CD1c-positive myeloid dendritic cell (primary cell): ENCODE results near the gene RNF223.
"Not testable (repeated sequence)": the region's sequence is repeated elsewhere in the genome, so short reads cannot be mapped to it uniquely, and the experiment has no call there.

Experiments
- DNase-seq: peaks from one replicate; pipeline ENCODE4 v3.0.0-alpha.2; 2016; ENCODE audit errors: extremely low spot score

RNF223 gene

DNA sequence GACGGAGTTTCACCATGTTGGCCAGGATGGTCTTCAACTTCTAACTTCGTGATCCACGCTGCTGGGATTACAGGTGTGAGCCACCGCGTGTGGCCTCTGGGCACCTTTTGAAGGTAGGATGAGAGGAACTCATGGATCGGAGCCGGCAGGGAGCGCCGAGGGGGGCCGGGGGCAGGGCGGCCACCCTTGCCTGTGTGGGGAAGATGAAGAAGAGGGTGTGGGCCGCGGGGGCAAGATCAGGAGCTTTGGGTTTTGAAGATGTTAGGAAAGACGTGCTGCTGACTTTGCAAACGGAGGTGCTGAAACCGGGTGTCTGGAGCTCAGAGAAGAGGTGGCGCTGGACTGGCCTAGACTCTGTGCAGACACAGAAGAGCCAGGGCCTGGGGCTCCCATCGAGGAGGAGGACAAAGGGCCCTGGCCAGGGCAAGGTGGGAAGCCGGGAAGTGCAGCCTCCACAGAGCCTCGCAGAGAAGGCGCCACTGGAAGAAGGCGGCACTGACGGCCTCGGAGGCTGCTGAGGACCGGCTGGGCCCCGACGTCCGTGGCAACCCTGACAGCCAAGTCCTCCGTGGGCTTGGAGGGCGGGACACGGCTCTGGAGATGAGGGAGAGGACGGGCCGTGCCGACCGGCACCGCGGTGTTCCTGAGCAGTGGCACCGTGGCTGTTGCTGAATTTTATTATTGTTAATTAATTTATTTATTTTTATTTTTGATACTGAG is 13.7 kb downstream of the RNF223 start:
- no peak for DNase-seq

DNA sequence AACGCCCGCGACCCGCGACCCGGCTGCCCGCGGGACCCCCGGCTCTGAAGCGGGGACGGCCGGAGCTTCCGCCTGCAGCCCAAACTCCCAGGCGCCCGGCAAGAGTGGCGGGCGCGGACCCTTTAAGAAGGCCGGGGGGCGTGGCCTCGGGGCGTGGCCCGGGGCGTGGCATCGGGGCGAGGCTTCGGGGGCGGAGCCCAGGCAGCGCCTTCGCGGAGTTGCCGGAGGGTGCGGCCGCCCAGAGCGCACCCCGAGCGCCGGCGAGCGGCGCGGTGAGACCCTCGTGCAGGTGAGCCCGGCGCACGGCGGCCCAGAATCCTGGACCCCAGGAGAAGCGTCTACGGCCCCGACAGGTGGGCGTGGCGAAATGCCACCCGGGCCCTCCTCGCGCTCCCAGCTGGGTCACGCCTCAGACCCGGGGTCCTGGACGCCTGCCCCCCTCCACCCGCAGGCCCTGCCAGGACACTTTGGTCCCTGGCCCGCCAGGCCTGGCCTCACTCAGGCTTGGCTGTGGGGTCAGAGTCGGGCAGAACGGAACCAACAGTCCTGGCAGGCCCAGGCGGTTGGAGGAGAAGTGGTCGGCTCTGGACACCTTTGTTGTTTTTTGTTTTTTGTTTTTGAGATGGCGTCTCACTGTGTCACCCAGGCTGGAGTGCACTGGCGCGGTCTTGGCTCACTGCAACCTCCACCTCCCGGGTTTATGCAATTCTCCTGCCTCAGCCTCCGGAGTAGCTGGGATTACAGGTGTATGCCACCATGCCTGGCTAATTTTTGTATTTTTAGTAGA is 14.4 kb downstream of the RNF223 start:
- peak; percentile 94 for DNase-seq

DNA sequence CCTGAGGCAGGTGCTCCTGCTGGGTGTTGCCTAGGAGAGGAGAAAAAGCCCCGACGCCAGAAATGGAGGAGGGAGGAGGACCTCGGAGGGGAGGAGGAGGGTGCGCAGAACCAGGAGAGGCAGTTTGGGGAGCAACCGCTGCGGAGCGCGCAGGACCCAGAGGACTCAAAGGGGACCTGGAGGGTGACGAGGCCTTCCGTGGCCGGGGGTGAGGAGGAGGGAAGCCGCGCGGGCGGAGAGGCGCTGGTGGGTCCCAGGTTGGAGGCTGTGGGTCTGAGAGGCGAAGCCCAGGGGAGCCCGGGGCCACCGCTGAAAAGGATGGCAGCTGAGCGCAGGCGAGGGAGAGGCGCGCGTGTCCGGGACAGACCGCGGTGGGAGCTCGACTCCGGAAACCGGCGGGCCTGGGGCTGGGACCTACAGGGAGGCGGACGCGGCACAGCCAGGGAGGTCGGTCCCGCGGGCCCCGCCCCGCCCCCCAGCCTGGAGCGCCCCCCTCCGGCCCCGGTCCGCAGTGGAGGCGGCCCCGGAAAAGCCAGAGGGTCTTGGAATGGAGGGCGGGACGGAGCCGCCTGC is 15.1 kb downstream of the RNF223 start:
- peak; percentile 29 for DNase-seq

DNA sequence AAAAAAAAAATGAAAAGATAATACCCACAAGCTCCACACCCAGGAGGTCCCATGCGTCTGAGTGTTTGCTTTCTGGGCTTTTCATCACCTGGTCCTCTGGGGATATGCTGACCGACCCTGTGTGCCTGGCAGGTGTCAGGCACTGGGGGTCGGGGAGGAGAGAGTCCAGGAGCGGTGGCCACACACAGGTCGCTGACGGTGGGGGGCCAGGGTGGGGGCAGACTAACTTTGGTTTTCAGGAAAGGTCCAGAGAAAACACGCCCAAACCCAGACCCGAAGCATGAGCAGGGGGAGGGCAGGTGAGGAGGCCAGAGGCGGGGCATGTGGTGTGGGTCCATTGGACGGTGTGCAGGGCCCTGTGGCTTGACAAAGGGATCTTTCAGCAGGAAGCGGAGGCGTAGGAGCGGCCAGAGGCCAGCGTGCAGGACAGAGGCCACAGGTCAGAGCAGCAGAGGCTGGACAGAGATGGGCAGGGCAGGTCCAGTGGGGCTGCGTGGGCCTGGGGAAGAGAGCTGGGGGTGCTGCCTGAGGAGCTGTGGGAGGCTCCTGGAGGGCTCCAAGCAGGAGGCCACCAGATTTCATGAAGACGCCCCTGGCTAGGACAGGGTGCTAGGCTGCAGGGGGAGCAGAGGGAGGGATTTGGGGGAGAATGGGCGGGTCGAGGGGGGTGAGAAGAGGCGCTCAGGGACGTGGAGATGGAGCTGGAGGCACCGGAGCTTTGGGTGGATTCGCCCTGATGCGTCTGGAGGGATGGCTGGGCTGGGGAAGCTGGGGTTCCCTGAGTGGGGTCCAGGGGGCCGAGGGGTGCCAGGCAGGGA is 15.8 kb downstream of the RNF223 start:
- DNase-seq: no peak

DNA sequence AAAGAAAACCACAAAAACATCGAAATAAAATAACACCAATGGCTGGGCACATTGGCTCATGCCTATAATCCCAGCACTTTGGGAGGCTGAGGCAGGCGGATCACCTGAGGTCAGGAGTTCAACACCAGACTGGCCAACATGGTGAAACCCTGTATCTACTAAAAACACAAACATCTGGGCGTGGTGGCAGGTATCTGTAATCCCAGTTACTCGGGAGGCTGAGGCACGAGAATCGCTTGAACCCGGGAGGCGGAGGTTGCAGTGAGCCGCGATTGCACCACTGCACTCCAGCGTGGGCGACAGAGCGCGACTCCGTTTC is 16.4 kb downstream of the RNF223 start:
- DNase-seq: not testable (repeated sequence)

DNA sequence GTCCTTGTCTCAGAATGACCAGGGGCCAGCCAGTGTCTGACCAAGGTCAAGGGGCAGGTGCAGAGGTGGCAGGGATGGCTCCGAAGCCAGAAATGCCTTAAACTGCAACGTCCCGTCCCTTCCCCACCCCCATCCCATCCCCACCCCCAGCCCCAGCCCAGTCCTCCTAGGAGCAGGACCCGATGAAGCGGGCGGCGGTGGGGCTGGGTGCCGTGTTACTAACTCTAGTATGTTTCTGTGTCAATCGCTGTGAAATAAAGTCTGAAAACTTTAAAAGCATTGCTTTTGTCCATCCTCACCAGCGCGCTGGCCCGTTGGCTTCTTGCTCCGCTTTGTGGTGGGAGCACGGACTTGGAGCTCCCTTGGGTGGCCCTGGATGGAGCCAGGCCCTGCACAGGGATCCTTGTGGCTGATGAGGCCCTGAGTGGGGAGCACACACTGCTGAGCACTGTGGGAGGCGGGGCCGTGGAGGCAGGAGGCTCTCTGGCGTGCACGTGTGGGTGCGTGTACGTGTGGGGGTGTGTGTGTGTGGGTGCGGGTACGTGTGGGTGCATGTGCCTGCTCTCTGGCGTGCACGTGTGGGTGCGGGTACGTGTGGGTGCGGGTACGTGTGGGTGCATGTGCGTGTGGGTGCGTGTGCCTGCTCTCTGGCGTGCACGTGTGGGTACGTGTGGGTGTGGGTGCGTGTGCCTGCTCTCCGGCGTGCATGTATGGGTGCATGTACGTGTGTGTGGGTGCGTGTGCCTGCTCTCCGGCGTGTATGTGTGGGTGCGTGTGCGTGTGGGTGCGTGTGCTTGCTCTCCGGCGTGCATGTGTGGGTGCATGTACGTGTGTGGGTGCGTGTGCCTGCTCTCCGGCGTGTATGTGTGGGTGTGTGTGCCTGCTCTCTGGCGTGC is 18.0 kb downstream of the RNF223 start:
- no peak for DNase-seq

DNA sequence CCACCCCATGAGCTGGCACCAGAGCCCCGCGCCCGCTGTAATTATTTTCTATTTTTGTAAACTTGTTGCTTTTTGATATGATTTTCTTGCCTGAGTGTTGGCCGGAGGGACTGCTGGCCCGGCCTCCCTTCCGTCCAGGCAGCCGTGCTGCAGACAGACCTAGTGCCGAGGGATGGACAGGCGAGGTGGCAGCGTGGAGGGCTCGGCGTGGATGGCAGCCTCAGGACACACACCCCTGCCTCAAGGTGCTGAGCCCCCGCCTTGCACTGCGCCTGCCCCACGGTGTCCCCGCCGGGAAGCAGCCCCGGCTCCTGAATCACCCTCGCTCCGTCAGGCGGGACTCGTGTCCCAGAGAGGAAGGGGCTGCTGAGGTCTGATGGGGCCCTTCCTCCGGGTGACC is 19.1 kb downstream of the RNF223 start:
- no peak for DNase-seq

DNA sequence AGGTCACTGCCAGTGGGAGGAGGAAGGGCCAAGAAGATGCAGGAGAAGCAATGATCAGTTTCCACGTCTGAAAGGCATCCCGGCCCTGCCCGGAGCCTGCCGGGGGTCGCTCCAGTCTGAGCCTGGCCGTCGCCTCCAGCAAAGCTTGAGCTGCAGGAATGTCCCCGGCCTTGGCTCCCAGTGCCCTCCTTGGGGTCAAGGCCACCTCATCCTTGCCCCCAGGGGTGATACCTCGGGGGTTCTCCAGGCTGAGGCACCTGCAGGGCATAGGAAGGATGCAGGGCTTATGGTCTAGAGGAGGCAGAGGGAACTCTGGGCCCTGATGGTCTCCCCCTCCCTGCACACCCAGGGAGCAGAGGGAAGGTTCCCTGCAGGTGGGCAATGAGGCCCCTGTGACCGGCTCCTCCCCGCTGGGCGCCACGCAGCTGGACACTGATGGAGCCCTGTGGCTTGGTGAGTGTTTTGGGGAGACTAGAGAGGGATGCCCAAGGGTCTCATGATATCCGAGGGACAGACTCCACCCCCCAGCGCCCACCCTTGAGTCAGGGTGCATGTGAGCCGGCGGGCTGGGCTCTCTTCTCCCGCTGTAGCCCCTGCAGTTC is 19.9 kb downstream of the RNF223 start:
- DNase-seq: no peak

DNA sequence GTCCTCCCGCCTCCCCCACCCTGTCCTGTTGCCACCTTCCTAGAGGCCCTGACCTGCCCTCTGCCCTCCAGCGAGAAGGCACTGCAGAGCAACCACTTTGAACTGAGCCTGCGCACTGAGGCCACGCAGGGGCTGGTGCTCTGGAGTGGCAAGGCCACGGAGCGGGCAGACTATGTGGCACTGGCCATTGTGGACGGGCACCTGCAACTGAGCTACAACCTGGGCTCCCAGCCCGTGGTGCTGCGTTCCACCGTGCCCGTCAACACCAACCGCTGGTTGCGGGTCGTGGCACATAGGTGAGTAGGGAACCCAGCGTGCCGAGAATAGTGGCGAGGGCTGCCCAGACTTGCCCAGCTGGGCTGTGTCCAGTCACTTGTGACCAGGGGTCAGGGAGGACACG is 20.4 kb downstream of the RNF223 start:
- no peak for DNase-seq

DNA sequence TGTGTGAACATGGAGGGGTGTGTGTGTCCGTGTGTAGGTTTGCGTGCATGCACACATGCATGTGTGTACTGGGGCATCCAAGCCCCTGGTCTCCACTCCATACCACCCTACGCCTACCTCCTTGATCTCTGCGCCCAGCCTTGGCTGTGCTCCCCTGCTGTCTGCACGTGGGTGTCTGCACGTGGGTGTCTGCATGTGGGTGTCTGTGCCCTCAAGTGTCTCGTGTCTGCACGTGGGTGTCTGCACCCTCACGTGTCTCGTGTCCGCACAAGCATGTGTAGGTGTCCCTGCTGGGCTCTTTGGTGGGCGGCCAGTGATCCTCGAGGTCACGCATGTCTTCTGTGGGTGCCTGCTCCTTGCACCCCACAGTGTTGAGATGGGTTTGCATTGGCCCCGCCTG is 21.1 kb downstream of the RNF223 start:
- DNase-seq: no peak

DNA sequence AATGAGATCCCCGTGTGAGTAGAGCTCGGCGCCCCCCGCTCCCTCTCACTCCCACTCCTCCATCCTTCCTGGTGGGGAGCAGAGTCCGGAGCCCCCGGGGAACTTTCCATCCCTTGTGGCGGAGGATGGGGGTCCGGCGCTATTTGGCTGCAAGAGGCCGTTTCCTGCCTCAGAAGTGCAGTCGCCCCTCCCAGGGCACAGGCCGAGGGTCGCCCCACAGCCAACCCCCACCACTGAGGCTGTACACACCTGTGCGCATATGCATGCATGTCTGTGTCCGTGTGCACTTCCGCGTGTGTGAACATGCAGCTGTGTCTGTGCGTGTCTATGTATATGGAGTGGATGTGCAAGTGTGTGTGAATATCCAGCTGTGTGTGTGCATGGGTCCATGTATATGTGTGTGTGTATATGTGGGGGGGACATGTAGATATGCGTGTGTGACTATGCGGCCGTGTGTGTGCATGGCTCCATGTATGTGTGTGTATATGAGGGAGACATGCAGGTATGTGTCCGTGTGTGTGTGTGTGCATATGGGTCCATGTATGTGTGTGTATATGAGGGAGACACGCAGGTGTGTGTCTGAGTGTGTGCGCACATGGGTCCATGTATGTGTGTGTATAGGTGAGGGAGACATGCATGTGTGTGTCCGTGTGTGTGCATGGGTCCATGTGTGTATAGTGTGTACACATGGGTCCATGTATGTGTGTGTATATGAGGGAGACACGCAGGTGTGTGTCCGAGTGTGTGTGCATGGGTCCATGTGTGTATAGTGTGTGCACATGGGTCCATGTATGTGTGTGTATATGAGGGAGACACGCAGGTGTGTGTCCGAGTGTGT is 21.9 kb downstream of the RNF223 start:
- DNase-seq: no peak

DNA sequence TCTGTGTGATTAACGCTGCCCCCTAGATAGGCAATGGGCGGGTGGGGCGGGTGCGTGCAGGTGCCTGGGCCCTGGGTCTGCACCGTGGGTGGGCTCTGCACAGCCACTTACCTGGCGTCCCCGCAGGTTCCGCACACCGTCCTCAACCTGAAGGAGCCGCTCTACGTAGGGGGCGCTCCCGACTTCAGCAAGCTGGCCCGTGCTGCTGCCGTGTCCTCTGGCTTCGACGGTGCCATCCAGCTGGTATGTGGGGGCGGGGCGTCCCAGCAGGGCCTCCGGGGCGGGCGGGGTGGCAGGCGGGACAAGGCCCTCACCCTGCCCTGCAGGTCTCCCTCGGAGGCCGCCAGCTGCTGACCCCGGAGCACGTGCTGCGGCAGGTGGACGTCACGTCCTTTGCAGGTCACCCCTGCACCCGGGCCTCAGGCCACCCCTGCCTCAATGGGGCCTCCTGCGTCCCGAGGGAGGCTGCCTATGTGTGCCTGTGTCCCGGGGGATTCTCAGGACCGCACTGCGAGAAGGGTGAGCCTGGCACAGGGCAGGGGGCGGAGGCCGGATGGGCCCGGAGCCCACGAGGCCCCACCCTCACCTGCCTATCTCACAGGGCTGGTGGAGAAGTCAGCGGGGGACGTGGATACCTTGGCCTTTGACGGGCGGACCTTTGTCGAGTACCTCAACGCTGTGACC is 22.8 kb downstream of the RNF223 start:
- DNase-seq: no peak

DNA sequence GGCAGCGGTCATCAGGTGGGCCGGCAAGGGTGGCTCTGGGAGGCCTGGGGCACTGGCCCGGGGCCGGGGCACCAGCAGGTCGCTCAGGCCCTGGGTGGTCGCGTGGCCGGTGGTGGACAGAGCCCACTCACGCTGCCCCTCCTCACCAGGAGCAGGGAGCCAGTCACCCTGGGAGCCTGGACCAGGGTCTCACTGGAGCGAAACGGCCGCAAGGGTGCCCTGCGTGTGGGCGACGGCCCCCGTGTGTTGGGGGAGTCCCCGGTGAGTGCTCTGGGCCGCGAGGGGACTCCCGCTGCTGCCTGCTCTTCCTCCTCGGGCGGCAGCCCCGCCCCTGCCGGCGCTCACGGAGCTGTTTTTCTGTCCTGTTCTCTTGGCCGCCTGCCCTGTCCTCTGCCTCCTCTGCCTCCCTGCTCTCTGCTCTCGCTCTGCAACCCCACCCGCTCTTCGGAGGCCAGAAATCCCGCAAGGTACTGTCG is 23.5 kb downstream of the RNF223 start:
- DNase-seq: no peak

DNA sequence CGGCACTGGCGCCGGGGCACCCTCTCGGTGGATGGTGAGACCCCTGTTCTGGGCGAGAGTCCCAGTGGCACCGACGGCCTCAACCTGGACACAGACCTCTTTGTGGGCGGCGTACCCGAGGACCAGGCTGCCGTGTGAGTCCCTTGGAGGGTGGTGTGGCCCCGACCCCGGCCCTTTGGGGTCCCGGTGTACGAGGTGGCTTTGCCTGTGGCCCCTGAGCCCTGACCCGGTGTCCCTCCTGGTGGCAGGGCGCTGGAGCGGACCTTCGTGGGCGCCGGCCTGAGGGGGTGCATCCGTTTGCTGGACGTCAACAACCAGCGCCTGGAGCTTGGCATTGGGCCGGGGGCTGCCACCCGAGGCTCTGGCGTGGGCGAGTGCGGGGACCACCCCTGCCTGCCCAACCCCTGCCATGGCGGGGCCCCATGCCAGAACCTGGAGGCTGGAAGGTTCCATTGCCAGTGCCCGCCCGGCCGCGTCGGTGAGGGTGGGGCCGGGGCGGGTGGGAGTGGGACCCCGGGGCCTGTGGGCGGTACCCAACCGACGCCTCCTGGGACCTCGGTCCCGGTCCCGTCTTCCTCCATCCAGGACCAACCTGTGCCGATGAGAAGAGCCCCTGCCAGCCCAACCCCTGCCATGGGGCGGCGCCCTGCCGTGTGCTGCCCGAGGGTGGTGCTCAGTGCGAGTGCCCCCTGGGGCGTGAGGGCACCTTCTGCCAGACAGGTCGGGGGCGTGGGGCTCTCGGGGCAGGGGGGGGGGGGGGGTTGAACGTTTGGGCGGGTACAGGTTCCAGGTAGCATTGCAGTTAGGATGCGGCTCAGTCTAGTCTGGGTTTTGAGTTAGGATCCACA is 24.6 kb downstream of the RNF223 start:
- no peak for DNase-seq

DNA sequence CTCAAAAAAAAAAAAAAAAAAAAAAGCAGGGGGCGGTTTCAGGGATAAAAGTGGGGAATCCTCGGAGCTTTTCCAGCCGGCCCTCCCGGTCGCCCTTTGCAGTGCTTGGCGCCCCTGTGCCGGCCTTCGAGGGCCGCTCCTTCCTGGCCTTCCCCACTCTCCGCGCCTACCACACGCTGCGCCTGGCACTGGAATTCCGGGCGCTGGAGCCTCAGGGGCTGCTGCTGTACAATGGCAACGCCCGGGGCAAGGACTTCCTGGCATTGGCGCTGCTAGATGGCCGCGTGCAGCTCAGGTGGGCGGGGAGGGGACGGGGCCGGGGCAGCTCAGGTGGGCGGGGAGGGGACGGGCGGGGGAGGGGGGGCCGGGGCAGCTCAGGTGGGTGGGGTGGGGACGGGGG is 25.3 kb downstream of the RNF223 start:
- DNase-seq: no peak

DNA sequence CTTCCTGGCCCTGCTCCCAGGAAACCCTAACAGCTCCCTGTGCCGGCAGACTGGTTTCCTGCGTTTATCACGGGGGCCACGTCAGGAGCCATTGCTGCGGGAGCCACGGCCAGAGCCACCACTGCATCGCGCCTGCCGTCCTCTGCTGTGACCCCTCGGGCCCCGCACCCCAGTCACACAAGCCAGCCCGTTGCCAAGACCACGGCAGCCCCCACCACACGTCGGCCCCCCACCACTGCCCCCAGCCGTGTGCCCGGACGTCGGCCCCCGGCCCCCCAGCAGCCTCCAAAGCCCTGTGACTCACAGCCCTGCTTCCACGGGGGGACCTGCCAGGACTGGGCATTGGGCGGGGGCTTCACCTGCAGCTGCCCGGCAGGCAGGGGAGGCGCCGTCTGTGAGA is 26.1 kb downstream of the RNF223 start:
- DNase-seq: no peak

DNA sequence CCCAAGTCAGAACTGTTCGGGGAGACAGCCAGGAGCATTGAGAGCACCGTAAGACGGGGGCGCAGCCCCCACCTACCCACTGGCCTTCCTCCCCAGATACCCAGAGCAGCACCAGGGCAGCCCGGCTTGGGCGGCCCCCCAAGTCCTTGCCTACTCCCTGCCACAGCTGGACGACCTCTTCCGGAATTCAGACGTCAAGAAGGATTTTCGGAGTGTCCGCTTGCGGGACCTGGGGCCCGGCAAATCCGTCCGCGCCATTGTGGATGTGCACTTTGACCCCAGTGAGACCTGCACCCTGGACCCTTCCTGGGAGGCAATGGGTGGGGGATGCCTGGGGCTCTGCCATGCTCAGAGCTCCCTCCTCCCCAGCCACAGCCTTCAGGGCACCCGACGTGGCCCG is 26.7 kb downstream of the RNF223 start:
- DNase-seq: no peak

DNA sequence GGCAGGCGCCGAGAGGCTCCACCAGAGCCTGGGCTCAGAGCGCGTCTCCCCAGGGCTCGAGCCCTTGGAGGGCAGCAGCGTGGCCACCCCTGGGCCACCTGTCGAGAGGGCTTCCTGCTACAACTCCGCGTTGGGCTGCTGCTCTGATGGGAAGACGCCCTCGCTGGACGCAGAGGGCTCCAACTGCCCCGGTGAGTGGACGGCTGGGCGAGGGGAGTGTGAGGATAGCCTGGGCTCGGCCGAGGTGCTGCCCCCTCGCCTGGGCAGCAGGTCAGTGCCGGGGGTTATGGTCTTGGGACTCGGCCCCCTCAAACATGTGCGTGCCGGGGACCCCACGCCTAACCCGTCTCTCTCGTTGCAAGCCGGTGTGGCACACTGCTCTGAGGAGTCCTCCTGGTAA is 27.3 kb downstream of the RNF223 start:
- DNase-seq: no peak
